Measurements from ENCODE around the gene CASK. TPM values are rescaled to one million over a fixed set of nuclear protein-coding genes. Genes with fewer than 3 reads are reported as not detected.

Gene CASK
- total RNA-seq, 2 donors from 2014 or later = 19.7 to 20.4 TPM

GRCh38 chrX:41923978-41924683 lies 777 bp upstream of the CASK start:
- TF ChIP-seq POLR2A (IDR thresholded peaks at IDR 0.05) = no peak
- no peak for TF ChIP-seq POLR2AphosphoS5 (IDR thresholded peaks at IDR 0.05)
- TF ChIP-seq CTCF (IDR thresholded peaks at IDR 0.05) = no peak
- no peaks in the 10 kb centered on the region for H3K9me3 ChIP-seq
- peak; percentile 19 for DNase-seq (ENCODE audit: low spot score)
- H3K4me3 ChIP-seq = peak overlapping the region; percentile 45 to 51
- peak overlapping the region; percentile 83 to 85 for H3K27ac ChIP-seq
- H3K4me1 ChIP-seq (replicated peaks) = no peaks in the 10 kb centered on the region
- 2% methylated on average over 16 of the region's 16 CpGs for WGBS
- no peaks in the 10 kb centered on the region for H3K36me3 ChIP-seq
- no peaks in the 10 kb centered on the region for H3K27me3 ChIP-seq (replicated peaks; ENCODE audit: insufficient read depth)
- intact Hi-C loops (cut with DNase I) = no loop called here

GRCh38 chrX:41922431-41923151 lies 763 bp downstream of the CASK start:
- Histone ChIP-seq H3K27ac (peak overlapping the region; percentile 69 to 83), H3K4me3 (peak overlapping the region; percentile 45 to 51), H3K9me3 (no peaks in the 10 kb centered on the region), H3K4me1 (replicated peaks) (no peaks in the 10 kb centered on the region), H3K36me3 (no peaks in the 10 kb centered on the region), H3K27me3 (replicated peaks; ENCODE audit: insufficient read depth) (no peaks in the 10 kb centered on the region)
- DNase-seq (ENCODE audit: low spot score) = peak; percentile 11
- intact Hi-C loops (cut with DNase I) = no loop called here
- 0% methylated on average over 6 of the region's 48 CpGs for WGBS
- TF ChIP-seq POLR2AphosphoS5 (IDR thresholded peaks at IDR 0.05) (no peak), CTCF (IDR thresholded peaks at IDR 0.05) (no peak), POLR2A (IDR thresholded peaks at IDR 0.05) (no peak)

- H3K36me3 ChIP-seq = no peaks in the 10 kb centered on the region
- peak overlapping the region; percentile 45 to 51 for H3K4me3 ChIP-seq
- under 1% methylated on average over 13 of the region's 13 CpGs for WGBS
- H3K9me3 ChIP-seq = no peaks in the 10 kb centered on the region
- TF ChIP-seq POLR2AphosphoS5 (IDR thresholded peaks at IDR 0.05) (no peak), POLR2A (IDR thresholded peaks at IDR 0.05) (no peak), CTCF (IDR thresholded peaks at IDR 0.05) (no peak)
- H3K27me3 ChIP-seq (replicated peaks; ENCODE audit: insufficient read depth) = no peaks in the 10 kb centered on the region
- peak overlapping the region; percentile 19 to 69 for H3K27ac ChIP-seq
- peak; percentile 5 for DNase-seq (ENCODE audit: low spot score)
- intact Hi-C loops (cut with DNase I) = no loop called here
- no peaks in the 10 kb centered on the region for H3K4me1 ChIP-seq (replicated peaks)
Observed at GRCh38 chrX:41921492-41922430, 1.6 kb downstream of the CASK start.

- intact Hi-C loops (cut with DNase I) = loop anchor here (10.0 kb wide), 1 partner anchor 95 kb away; no protein-coding TSS in a partner anchor
- WGBS = 69% methylated on average over 2 of the region's 2 CpGs
- no peak for DNase-seq (ENCODE audit: low spot score)
Observed at GRCh38 chrX:41919870-41920269, 3.5 kb downstream of the CASK start.

More at GRCh38 chrX:41919870-41920269, 3.5 kb downstream of the CASK start:
- Histone ChIP-seq H3K27ac (no peak overlapping the region), H3K4me1 (replicated peaks) (no peaks in the 10 kb centered on the region), H3K36me3 (no peaks in the 10 kb centered on the region), H3K9me3 (no peaks in the 10 kb centered on the region), H3K27me3 (replicated peaks; ENCODE audit: insufficient read depth) (no peaks in the 10 kb centered on the region), H3K4me3 (no peak overlapping the region)
- no peak for TF ChIP-seq POLR2A (IDR thresholded peaks at IDR 0.05)
- TF ChIP-seq POLR2AphosphoS5 (IDR thresholded peaks at IDR 0.05) = no peak
- no peak for TF ChIP-seq CTCF (IDR thresholded peaks at IDR 0.05)

Measured in prostate gland (tissue), 2 donors.